Kidney capillary endothelial cell (primary cell): ENCODE data around the gene KCNC1.

Experiments used
- DNase-seq: peaks from one replicate; pipeline ENCODE4 v3.0.0-alpha.2; 2018; ENCODE audit warnings: low spot score

The KCNC1 gene

DNA sequence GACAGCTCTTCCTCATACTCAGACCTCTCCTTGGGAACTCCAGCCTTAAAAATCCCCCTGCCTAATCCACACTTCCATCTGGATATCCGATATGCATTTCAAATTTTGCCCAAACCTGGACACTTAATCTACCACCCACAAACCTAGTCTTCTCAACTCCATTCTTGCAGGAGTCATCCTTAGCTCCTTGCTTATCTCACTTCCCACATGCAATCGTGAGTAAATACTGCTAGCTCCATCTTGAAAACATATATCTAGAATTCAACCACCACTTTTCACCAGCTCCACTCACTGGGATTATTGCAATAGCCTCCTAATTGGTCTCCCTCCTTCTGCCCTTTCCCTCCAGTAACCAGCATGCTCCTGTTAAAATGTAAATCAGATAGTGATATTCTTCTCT lies 17.8 kb upstream of the KCNC1 start:
- no peak for DNase-seq

- no peak for DNase-seq
These were observed 16.6 kb upstream of the KCNC1 start for GRCh38 chr11:17718015-17718414.

- DNase-seq = no peak
These were observed 16.0 kb upstream of the KCNC1 start for GRCh38 chr11:17718510-17718962.

- no peak for DNase-seq
These were observed 15.3 kb upstream of the KCNC1 start, which contains the start of gene MYOD1 for GRCh38 chr11:17719028-17719937. Gene MYOD1 (plus strand): TSS chr11:17719571. CDS start chr11:17719783, 212 bp downstream.

GRCh38 chr11:17719938-17720795 lies 14.4 kb upstream of the KCNC1 start:
- no peak for DNase-seq

DNA sequence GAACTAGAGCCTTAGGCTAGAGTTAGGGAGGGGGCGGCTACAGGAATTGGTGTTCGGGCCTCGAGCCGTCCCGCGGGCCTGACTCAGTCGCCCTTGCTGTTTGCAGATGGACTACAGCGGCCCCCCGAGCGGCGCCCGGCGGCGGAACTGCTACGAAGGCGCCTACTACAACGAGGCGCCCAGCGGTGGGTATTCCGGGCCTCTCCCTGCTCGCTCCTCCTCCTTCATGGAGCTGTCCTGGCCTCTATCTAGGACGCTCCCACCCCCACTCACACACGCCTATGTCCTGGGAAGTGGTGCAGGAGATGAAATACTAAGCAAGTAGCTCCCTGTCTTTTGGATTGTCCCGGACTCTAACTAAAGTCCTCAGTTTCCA lies 13.8 kb upstream of the KCNC1 start:
- no peak for DNase-seq

- DNase-seq = no peak
These were observed 13.2 kb upstream of the KCNC1 start for GRCh38 chr11:17721242-17721999.

DNA sequence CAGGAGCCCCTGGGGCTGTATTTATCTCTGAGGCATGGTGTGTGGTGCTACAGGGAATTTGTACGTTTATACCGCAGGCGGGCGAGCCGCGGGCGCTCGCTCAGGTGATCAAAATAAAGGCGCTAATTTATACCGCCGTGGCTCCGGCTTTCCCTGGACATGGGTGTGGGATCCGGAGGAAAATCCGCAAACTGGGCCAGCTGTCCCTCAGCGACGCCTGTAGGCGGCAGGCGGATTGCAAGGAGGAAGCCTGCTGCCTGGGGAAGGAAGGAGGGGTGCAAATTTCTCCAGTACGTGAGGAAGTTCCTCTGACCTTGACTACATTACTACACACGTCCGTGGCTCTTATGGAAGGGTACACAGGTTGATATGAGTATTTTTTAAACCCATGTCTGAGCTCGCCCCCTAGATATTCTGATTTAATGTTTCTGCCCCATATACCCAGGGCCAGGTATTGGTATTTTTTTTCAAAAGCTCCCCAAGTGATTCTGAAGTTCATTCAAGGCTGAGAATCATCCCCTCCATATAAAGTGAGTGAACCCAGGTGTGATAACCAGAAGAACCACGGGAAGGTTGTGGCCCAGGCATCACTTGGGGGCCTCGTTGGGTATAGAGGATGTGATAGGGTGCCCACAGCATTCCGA lies 12.5 kb upstream of the KCNC1 start:
- DNase-seq = no peak

DNA sequence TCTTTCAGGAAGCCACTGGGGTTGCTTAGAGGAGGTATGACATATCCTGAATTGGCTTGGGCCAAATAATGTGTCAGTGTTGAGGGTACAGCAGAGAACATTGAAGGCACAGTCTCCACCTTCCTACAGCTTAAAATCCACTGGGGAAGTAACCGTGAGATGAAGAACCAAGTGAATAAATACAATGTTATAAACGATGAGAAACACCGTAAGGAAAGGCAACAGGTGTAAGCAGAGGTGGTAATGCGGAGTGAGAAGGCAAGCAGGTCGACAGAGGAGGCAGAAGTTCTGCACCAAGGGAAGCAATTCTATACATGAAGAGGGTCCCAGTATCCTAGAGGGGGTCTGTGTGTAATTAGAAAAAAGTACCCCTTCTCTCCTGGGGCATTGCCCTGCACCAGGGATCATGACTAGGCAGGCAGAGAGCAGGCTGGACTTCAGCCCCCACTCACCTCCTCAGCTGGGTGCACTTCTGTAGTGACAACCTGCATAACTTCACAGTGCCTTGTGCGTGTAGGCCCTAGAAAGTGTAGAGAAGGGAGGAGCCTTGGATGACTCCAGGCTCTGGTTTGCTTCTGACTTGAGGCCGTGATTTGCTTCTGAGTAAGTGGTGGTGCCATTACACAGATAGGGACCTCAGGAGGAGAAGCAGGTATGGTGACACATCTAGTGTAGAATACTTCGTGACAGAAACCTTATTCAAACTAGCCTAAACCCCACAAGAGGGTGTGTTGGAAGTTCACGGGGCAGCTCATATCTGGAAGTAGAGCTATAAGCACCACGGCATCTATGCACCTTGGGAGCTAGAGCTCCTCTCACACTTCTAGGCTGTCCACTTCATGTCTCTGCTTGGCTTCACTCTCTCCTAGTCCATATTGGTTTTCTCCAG lies 10.3 kb upstream of the KCNC1 start:
- DNase-seq = no peak

GRCh38 chr11:17725174-17725573 lies 9.4 kb upstream of the KCNC1 start:
- DNase-seq = no peak

DNA sequence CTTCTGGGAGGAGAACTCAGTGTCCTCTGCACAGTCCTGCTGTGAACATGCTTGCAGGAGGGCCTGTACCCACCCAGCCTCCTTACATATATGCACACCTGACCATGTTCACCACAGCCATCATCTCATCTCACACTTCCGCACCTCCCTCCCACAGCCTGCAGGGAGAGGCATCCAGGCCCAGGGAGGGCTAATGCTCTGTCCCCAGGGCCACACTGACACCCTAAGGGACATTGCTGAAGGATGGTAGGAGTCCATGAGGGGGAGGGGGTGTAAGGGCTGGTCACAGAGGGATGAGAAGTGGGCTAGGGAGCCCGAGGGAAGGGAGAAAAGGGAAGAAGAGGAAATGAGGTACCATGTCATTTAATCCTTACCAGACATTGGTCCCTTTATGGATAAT lies 4.4 kb upstream of the KCNC1 start:
- no peak for DNase-seq

GRCh38 chr11:17730608-17731462 lies 3.7 kb upstream of the KCNC1 start:
- peak; percentile 71 for DNase-seq

DNA sequence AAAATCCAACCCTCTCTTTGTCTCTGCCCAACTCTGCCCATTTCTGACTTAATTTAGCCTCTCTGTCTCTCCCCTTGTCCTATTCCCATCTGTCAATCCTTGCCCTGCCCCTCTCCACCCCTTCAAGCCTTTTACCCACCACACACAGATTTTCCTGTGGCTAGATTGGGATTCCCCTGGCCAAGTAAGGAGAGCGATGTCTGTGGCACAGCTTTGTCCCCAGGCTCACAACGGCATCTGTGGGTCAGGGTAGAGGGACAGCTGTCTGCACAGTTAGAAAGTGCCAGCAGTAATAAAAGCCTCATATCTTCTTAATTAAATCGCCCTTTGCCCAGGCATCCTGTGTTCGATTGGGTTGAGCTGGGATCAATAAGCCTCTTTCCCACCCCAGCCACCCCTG lies 1.3 kb upstream of the KCNC1 start:
- no peak for DNase-seq

GRCh38 chr11:17734986-17735817 lies 621 bp downstream of the KCNC1 start:
- peak; percentile 38 for DNase-seq

GRCh38 chr11:17735818-17736578 lies 1.4 kb downstream of the KCNC1 start:
- no peak for DNase-seq

DNA sequence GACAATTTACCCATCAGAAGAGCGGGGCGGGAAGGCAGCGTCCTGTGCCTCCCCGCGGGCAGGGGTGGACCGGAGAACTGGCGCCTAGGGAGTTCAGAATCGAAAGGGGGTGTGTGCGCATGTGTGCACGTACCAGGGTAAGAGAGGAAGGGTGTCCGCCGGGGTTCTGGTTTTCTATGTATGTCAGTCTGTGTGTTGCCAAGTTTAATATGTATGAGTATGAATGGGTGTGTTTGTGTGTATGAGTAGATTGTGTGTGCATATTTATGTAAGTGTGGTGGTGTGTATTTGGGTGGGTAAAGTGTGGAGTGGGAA lies 2.0 kb downstream of the KCNC1 start:
- DNase-seq = no peak

DNA sequence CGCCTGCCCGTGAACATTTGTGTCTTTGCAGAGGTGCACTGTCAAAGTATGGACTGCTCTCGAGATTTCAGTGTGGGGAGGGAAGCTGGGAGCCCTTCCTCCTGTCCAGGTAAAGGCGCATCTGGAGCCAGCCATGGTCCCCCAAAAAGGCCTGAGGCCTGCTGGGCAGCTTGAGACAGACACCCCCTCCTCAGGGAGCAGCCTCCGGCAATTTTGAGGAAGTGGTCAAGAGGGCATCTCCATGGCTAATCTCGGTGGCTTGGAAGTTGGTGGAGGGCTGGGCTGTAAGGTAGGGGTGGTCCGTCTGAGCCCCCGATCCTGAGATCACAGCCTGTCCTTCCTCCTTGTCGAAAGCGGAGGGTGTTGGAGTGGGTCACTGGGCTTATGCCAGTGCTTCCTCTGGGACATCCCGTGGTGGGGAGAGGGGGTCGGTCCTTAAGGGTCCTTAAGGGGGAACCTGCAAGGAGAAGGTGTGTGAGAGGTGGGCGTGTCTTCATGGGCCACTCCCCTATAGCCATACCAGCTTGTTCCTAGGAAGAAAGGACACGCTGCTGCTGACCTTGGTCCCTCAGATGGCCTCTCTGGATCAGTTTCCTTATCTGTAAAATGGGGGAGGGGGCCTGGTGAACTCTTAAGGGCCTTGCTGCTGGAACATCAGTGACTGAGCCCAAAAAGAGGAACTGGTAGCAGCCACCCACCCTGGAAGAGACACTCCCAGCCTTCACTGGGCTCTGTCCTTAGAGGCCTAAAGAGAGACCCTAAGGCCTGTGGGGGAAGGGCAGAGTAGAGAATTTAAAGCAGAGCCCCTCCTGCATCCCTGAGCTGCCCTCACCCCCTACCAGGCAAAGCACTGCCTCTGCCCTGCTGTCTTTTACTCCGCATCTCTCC lies 2.6 kb downstream of the KCNC1 start:
- DNase-seq = no peak
